IPS-20b (cell line): ENCODE data around the gene PARD6A.

Source experiments
- H3K27ac ChIP-seq: one replicate; pipeline ENCODE4 v1.5.1; 2013; ENCODE audit warnings: low read length
- H3K27me3 ChIP-seq: 2 replicates; pipeline ENCODE4 v1.6.1; 2013; ENCODE audit warnings: mild to moderate bottlenecking, low read length, inconsistent platforms; ENCODE audit not compliant: insufficient read depth
- H3K36me3 ChIP-seq: 2 replicates; pipeline ENCODE4 v1.6.1; 2013; ENCODE audit warnings: low read depth, mild to moderate bottlenecking, inconsistent platforms, low read length, moderate library complexity; ENCODE audit not compliant: insufficient read depth
- H3K4me1 ChIP-seq: 2 replicates; pipeline ENCODE4 v1.6.1; 2013; ENCODE audit warnings: mild to moderate bottlenecking, control low read depth, inconsistent platforms, low read length, moderate library complexity; ENCODE audit not compliant: insufficient read depth
- H3K4me3 ChIP-seq: 2 replicates; pipeline ENCODE4 v1.5.1; 2013; ENCODE audit warnings: mild to moderate bottlenecking, low read length, inconsistent platforms
- H3K9ac ChIP-seq: 2 replicates; pipeline ENCODE4 v1.6.1; 2013; ENCODE audit warnings: low read depth, mild to moderate bottlenecking, inconsistent platforms, low read length, moderate library complexity
- H3K9me3 ChIP-seq: 2 replicates; pipeline ENCODE4 v1.6.1; 2013; ENCODE audit warnings: mild to moderate bottlenecking, low read depth, low read length, inconsistent platforms; ENCODE audit not compliant: insufficient read depth

PARD6A gene

GRCh38 chr16:67663151-67663876, 2.6 kb downstream of the PARD6A start:
- peaks cover 3% of the 10 kb centered on the region; the same call in 1 of the 2 replicates for H3K36me3 ChIP-seq

GRCh38 chr16:67663877-67664222, 3.1 kb downstream of the PARD6A start:
- Histone ChIP-seq H3K4me3 (no peak overlapping the region), H3K4me1 (peaks cover 10% of the 10 kb centered on the region; the same call in 1 of the 2 replicates)

More at GRCh38 chr16:67663151-67663876, 2.6 kb downstream of the PARD6A start:
- Histone ChIP-seq H3K4me3 (no peak overlapping the region), H3K27me3 (peaks cover 25% of the 10 kb centered on the region), H3K4me1 (peaks cover 10% of the 10 kb centered on the region; the same call in 1 of the 2 replicates), H3K9me3 (no peaks in the 10 kb centered on the region), H3K27ac (no peak overlapping the region), H3K9ac (no peak overlapping the region)

GRCh38 chr16:67664258-67664657, 3.5 kb downstream of the PARD6A start:
- Histone ChIP-seq H3K4me3 (no peak overlapping the region), H3K9me3 (no peaks in the 10 kb centered on the region), H3K27ac (no peak overlapping the region), H3K4me1 (peaks cover 7% of the 10 kb centered on the region; the same call in 1 of the 2 replicates), H3K27me3 (peaks cover 19% of the 10 kb centered on the region), H3K9ac (no peak overlapping the region), H3K36me3 (no peaks in the 10 kb centered on the region)

More at GRCh38 chr16:67663877-67664222, 3.1 kb downstream of the PARD6A start:
- Histone ChIP-seq H3K27me3 (peaks cover 23% of the 10 kb centered on the region), H3K9me3 (no peaks in the 10 kb centered on the region), H3K27ac (no peak overlapping the region), H3K9ac (no peak overlapping the region), H3K36me3 (no peaks in the 10 kb centered on the region)

- H3K9me3 ChIP-seq, result no peaks in the 10 kb centered on the region
- H3K27me3 ChIP-seq, result peaks cover 18% of the 10 kb centered on the region
- H3K4me1 ChIP-seq, result 0 out of 2 replicates have a peak, but pooled peaks cover 5% of the 10 kb centered on the region
- no peaks in the 10 kb centered on the region for H3K36me3 ChIP-seq
- H3K27ac ChIP-seq, result no peak overlapping the region
- H3K4me3 ChIP-seq, result no peak overlapping the region
- H3K9ac ChIP-seq, result no peak overlapping the region
Observed at GRCh38 chr16:67664871-67665270, 4.1 kb downstream of the PARD6A start.

GRCh38 chr16:67665598-67665997, 4.8 kb downstream of the PARD6A start:
- no peaks in the 10 kb centered on the region for H3K9me3 ChIP-seq
- H3K4me3 ChIP-seq, result peak overlapping the region; percentile 62
- peaks cover 18% of the 10 kb centered on the region for H3K27me3 ChIP-seq
- H3K9ac ChIP-seq, result peak overlapping the region; percentile 69; the same call in 1 of the 2 replicates
- no peak overlapping the region for H3K27ac ChIP-seq
- no peaks in the 10 kb centered on the region for H3K36me3 ChIP-seq
- 0 out of 2 replicates have a peak, but pooled peaks cover 5% of the 10 kb centered on the region for H3K4me1 ChIP-seq

- peak overlapping the region; percentile 69; the same call in 1 of the 2 replicates for H3K9ac ChIP-seq
- H3K4me1 ChIP-seq, result 0 out of 2 replicates have a peak, but pooled peaks cover 5% of the 10 kb centered on the region
- no peaks in the 10 kb centered on the region for H3K9me3 ChIP-seq
- H3K27me3 ChIP-seq, result peaks cover 18% of the 10 kb centered on the region
- peak overlapping the region; percentile 62 for H3K4me3 ChIP-seq
- no peak overlapping the region for H3K27ac ChIP-seq
- H3K36me3 ChIP-seq, result no peaks in the 10 kb centered on the region
Observed at GRCh38 chr16:67666032-67666551, 5.3 kb downstream of the PARD6A start.

- H3K27ac ChIP-seq, result no peak within 1 kb of the TSS
- 0 out of 2 replicates have a peak, but pooled peaks cover under 1% of the 10 kb centered on the region for H3K4me1 ChIP-seq
- H3K9ac ChIP-seq, result peak within 1 kb of the TSS; percentile 69; the same call in 1 of the 2 replicates
- no peaks in the 10 kb centered on the region for H3K9me3 ChIP-seq
- no peaks in the 10 kb centered on the region for H3K36me3 ChIP-seq
- peaks cover 13% of the 10 kb centered on the region for H3K27me3 ChIP-seq
- peak within 1 kb of the TSS; percentile 62 for H3K4me3 ChIP-seq
Observed at GRCh38 chr16:67666559-67667452, 6.0 kb downstream of the PARD6A start, which contains the start of the genes C16orf86 and ENKD1. TSS of gene C16orf86 (plus strand) at chr16:67666814. CDS start at chr16:67666971, 157 bp downstream. TSS of gene ENKD1 (minus strand) at chr16:67666750. CDS start at chr16:67666442, 308 bp downstream.

GRCh38 chr16:67667453-67667816, 6.7 kb downstream of the PARD6A start:
- Histone ChIP-seq H3K9me3 (no peaks in the 10 kb centered on the region), H3K36me3 (no peaks in the 10 kb centered on the region), H3K4me1 (no peaks in the 10 kb centered on the region), H3K9ac (no peak overlapping the region), H3K27me3 (peaks cover 8% of the 10 kb centered on the region), H3K4me3 (peak overlapping the region; percentile 62; the same call in 1 of the 2 replicates), H3K27ac (no peak overlapping the region)

GRCh38 chr16:67667817-67668494, 7.2 kb downstream of the PARD6A start:
- H3K4me3 ChIP-seq, result no peak overlapping the region
- no peaks in the 10 kb centered on the region for H3K36me3 ChIP-seq
- H3K27ac ChIP-seq, result no peak overlapping the region
- no peak overlapping the region for H3K9ac ChIP-seq
- H3K4me1 ChIP-seq, result no peaks in the 10 kb centered on the region
- peaks cover 8% of the 10 kb centered on the region for H3K27me3 ChIP-seq
- H3K9me3 ChIP-seq, result no peaks in the 10 kb centered on the region

GRCh38 chr16:67668495-67669157, 7.9 kb downstream of the PARD6A start:
- no peak overlapping the region for H3K27ac ChIP-seq

More at GRCh38 chr16:67668495-67669157, 7.9 kb downstream of the PARD6A start:
- H3K27me3 ChIP-seq, result peaks cover 8% of the 10 kb centered on the region
- no peak overlapping the region for H3K4me3 ChIP-seq
- H3K9me3 ChIP-seq, result no peaks in the 10 kb centered on the region
- H3K9ac ChIP-seq, result no peak overlapping the region
- H3K4me1 ChIP-seq, result no peaks in the 10 kb centered on the region
- H3K36me3 ChIP-seq, result no peaks in the 10 kb centered on the region
